Left ventricle myocardium superior (tissue), 1 donor: ENCODE results near the gene TNFAIP8. TPM values are rescaled to one million over a fixed set of nuclear protein-coding genes. Genes with fewer than 3 reads are reported as not detected.
A peak's percentile ranks its signal among the peaks of the same experiment; 100 is the strongest.
"Not testable (repeated sequence)": the region's sequence is repeated elsewhere in the genome, so short reads cannot be mapped to it uniquely, and the experiment has no call there.

Source experiments
- ATAC-seq: fragments of 200-7000 bp; cut with Tn5 transposase; one replicate; pipeline ENCODE4 v1.9.1; 2020; ENCODE audit warnings: mild to moderate bottlenecking, moderate library complexity
- DNase-seq: peaks from one replicate; pipeline ENCODE4 v3.0.0-alpha.2; 2020
- intact Hi-C: fragments of 100-400 bp; cut with micrococcal nuclease; formaldehyde crosslinking; loops from one replicate; pipeline ENCODE4 v1.11.0; 2022
- total RNA-seq: library from RNA; stranded (reverse); fragmentation: NEBNext Ultra II Directional; extraction: Animal tissue kit (Norgen Biotek cat#: 25700); gene quantifications from one replicate; pipeline ENCODE4 v1.2.1, GENCODE V29; 2021
- donor health status: DM: no; HTN: yes; CAD: no; lungs with severe emphysema.

Gene TNFAIP8
- total RNA-seq, 1 donor from 2014 or later = 16.3 TPM

- no peak for ATAC-seq
- no peak for DNase-seq
- intact Hi-C loops = loop anchor here (10.0 kb wide), 1 partner anchor 422 kb away; the partner anchor contains the start of gene DTWD2
These were observed 50.8 kb downstream of the TNFAIP8 start for GRCh38 chr5:119406551-119407110.

DNA sequence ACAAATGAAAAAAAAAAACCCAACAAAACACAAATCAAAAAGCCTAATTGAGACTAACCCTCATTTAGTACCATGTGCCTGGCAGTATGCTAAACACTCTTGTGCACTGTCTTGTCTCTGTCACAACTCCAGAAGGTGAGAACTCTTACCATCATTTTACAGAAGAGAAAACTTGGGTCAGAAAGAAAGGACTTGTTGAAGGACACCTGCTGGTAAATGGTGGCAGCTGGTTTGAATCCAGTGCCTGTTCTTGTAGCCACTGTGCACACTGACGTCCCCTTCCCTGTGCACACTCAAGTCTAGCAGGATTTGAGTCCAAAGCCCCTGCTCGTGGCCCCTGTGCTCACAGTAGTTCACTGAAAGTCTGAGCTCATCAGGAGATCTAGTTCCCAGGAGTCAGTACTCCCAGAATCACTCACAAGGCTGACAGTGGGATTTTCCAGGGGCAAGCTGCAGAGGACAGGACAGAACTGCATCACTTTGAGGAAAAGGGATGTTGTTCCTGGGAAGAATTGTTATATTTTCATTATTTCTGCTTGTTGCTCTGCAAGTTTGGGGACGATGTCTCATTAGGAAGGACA lies 53.5 kb downstream of the TNFAIP8 start:
- ATAC-seq (no peak), DNase-seq (no peak)
- intact Hi-C loops = loop anchor here (10.0 kb wide), 1 partner anchor 425 kb away; the partner anchor contains the start of gene DTWD2

- intact Hi-C loops = no loop called here
- DNase-seq = no peak
- ATAC-seq = no peak
These were observed 54.8 kb downstream of the TNFAIP8 start for GRCh38 chr5:119410448-119411159.

- DNase-seq (peak; percentile 49), ATAC-seq (peak; percentile 97)
- intact Hi-C loops = no loop called here
These were observed 55.8 kb downstream of the TNFAIP8 start for GRCh38 chr5:119411361-119412278.

GRCh38 chr5:119412279-119413227 lies 56.7 kb downstream of the TNFAIP8 start:
- no peak for ATAC-seq
- no peak for DNase-seq
- intact Hi-C loops = no loop called here

GRCh38 chr5:119414124-119414734 lies 58.4 kb downstream of the TNFAIP8 start:
- ATAC-seq, intact Hi-C loops, DNase-seq: not testable (repeated sequence)

GRCh38 chr5:119417891-119418605 lies 62.2 kb downstream of the TNFAIP8 start:
- ATAC-seq (peak; percentile 43), DNase-seq (no peak)
- intact Hi-C loops = no loop called here

GRCh38 chr5:119418606-119419100 lies 62.8 kb downstream of the TNFAIP8 start:
- DNase-seq (no peak), ATAC-seq (no peak)
- intact Hi-C loops = no loop called here

DNA sequence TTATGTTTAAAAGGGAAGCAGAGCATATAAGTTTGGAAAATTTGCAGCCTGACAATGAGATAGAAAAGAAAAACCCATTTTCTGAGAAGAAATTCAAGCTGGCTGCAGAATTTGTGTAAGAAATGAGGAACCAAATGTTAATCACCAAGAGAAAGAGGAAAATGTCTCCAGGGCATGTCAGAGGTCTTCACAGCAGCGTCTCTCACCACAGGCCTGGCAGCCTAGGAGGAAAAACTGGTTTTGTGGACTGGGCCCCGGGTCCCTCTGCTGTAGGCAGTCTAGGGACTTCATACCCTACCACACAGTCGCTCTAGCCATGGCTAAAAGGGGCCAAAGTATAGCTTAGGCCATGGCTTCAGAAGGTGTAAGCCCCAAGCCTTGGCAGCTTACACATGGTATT lies 64.3 kb downstream of the TNFAIP8 start:
- DNase-seq (no peak), ATAC-seq (no peak)
- intact Hi-C loops = no loop called here

DNA sequence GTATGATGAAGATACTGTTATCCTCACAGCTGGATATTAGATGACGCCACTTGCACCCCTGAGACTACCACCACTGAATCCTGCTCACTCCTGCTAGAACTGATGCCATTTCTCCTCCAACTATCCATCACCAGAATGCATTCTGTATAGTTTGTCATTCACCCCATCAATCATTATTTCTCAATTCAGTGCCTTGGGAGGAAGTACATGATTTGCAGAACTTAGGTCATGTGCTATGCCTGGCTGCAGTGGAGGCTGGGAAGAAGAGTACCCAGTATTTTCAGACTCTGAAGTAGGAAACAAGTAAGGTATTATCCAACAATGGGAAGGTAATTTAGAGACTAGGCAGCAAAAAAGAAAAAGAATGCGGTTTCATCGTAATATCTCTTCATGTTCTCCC lies 70.2 kb downstream of the TNFAIP8 start:
- DNase-seq = no peak
- no peak for ATAC-seq
- intact Hi-C loops = no loop called here

- no peak for DNase-seq
- no peak for ATAC-seq
- intact Hi-C loops = no loop called here
These were observed 71.2 kb downstream of the TNFAIP8 start for GRCh38 chr5:119427060-119427459.

DNA sequence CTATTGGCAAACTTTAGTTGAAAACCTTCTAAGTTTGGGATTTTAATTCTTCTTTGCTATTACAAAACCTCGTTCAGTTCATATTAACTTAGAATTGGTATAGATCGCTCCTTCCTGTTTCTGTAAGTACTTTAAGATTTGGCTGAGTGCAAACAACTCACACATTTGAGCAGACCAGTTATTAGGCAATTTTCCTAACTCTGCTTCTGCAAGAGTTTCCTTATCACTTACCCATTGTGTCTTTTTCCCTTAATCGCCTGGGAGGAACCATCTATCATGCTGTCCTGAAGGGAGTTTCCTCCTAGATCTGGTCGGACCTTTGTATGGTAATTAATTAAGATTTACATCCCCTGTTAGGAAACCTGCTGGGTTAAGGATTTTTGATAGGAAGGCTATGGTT lies 71.8 kb downstream of the TNFAIP8 start:
- intact Hi-C loops, DNase-seq, ATAC-seq: not testable (repeated sequence)

DNA sequence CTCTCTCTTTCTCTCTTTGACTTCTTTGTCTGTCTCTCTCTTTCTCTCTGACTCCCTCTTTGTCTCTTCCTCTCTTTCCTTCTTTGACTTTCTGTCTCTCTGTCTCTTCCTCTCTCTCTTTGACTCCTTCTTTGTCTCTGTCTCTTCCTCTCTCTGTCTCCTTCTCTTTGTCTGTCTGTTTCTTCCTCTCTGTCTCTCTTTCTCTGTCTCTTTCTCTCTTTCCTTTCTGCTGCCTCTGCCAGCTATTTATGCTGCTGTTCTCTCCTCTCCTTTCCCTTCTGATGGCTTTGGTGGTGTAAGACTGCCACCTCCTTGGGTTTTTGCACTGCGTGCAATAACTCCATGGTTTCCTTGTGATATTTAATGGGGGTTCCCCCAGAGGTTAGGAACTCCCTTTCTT lies 72.3 kb downstream of the TNFAIP8 start:
- DNase-seq, ATAC-seq, intact Hi-C loops: not testable (repeated sequence)

DNA sequence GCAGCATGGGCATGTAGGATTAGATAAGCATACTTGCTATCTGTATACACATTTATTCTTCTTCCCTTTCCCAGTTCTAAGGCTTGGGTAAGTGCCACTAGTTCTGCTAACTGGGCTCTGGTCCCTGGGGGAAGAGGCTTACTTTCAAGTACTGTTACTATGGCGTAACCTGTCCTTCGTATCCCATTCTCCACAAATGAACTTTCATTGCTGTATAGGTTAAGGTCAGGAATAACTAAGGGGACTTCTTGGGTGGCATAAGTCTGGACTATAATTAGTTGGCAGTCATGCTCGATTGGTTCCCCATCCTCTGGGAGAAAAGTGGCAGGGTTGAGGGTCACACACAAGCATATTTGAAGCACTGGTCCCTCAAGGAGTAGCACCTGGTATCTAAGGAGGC lies 72.8 kb downstream of the TNFAIP8 start:
- DNase-seq, ATAC-seq, intact Hi-C loops: not testable (repeated sequence)

DNA sequence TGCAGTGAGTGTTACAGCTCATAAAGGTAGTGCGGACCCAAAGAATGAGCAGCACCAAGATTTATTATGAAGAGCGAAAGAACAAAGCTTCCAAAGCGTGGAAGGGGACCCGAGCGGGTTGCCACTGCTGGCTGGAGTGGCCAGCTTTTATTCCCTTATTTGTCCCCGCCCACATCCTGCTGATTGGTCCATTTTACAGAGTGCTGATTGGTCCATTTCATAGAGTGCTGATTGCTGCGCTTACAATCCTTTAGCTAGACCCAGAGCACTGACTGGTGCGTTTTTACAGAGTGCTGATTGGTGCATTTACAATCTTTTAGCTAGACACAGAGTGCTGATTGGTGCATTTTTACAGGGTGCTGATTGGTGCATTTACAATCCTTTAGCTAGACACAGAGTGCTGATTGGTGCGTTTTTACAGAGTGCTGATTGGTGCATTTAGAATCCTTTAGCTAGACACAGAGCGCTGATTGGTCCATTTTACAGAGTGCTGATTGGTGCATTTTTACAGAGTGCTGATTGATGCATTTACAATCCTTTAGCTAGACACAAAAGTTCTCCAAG lies 76.9 kb downstream of the TNFAIP8 start:
- ATAC-seq, intact Hi-C loops, DNase-seq: not testable (repeated sequence)

DNA sequence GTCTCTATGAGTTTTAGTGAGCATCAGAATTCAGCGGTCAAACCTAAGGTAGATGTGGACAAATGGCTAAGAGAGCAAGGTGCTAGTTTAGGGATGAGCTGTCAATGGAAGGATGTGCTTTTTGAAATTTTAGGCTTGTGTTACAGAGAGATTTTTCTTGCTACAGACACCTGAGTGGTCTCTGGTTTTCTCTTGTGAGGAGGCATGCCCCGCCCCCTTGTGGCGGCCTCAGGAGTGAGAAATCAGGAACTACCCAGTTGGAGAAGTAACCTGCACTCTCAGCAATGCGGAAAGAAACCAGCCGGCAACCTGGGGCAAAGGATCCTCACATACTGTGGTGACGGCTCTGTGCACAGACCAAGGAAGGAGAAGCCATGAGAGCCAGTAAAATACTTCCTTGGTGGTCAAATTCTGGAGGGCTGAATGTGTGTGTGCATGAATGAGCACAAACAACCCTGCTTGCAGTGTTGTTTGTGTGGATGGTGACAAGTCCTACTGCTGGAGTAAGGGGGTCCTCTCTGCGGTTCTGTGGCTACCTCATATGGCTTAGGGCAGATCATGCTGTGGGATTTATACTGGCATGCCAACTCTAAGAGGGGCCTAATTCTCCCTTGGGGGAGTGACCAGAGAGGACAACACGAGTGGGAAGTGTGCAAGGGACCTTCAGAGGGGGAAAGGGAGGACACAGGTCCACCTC lies 79.8 kb downstream of the TNFAIP8 start:
- intact Hi-C loops = no loop called here
- DNase-seq (peak; percentile 74), ATAC-seq (peak; percentile 42)
